Measurements from ENCODE around the gene SCARF2. TPM values are rescaled to one million over a fixed set of nuclear protein-coding genes. Genes with fewer than 3 reads are reported as not detected.

Gene SCARF2
- total and polyA plus RNA-seq, 2 of the 8 experiments (the other 6 are each of a cell fraction or from before 2014, with no cell fraction given), result 4.2 to 9.8 TPM

GRCh38 chr22:20384171-20384570 lies 53.5 kb downstream of the SCARF2 start (continued):
- no peak for TF ChIP-seq POU5F1 (IDR thresholded peaks at IDR 0.05; ENCODE audit: low read depth, low read length)
- no peak for TF ChIP-seq RXRA (IDR thresholded peaks at IDR 0.05; ENCODE audit: insufficient read depth, low read depth, low read length)
- TF ChIP-seq CTCF (IDR thresholded peaks at IDR 0.05; ENCODE audit: control extremely low read depth in 1 of 3, insufficient read depth in 1 of 3, low read depth in 1 of 3, low read length in 3 of 3), result no peak
- no peak for TF ChIP-seq SP1 (IDR thresholded peaks at IDR 0.05; ENCODE audit: low read depth, low read length)
